ENCODE data around the gene PTCD2.
A peak's percentile ranks its signal among the peaks of the same experiment; 100 is the strongest.
"Not testable (repeated sequence)": the region's sequence is repeated elsewhere in the genome, so short reads cannot be mapped to it uniquely, and the experiment has no call there.

Gene PTCD2

GRCh38 chr5:72397836-72398235 lies 77.7 kb downstream of the PTCD2 start:
- Histone ChIP-seq H3K4me3 (ENCODE audit: low read depth, low read length, poor library complexity, severe bottlenecking) (no peak overlapping the region), H3K9me2 (ENCODE audit: low read depth, low read length) (no peaks in the 10 kb centered on the region), H4K20me1 (ENCODE audit: insufficient read depth, low read length) (no peaks in the 10 kb centered on the region), H3K4me1 (ENCODE audit: insufficient read depth, low read length, severe bottlenecking) (no peaks in the 10 kb centered on the region), H3K4me2 (ENCODE audit: low read length) (no peak overlapping the region), H3K27ac (ENCODE audit: low read depth, low read length, poor library complexity, severe bottlenecking) (no peak overlapping the region), H3K9ac (ENCODE audit: low read length) (no peak overlapping the region), H3K36me3 (ENCODE audit: insufficient read depth, low read length) (no peaks in the 10 kb centered on the region), H3F3A (ENCODE audit: insufficient read depth, low read length) (no peaks in the 10 kb centered on the region), H2AFZ (ENCODE audit: low read length) (no peak overlapping the region), H3K27me3 (ENCODE audit: insufficient read depth, low read length) (no peaks in the 10 kb centered on the region; the same call in 1 of the 2 replicates), H3K79me2 (ENCODE audit: insufficient read depth, low read length) (no peaks in the 10 kb centered on the region), H3K9me3 (ENCODE audit: low read length) (no peaks in the 10 kb centered on the region)
- TF ChIP-seq EZH2 (IDR thresholded peaks at IDR 0.05; ENCODE audit: borderline replicate concordance, low read length) = no peak

GRCh38 chr5:72400950-72401349 lies 80.8 kb downstream of the PTCD2 start:
- no peak for TF ChIP-seq CTCF (IDR thresholded peaks at IDR 0.05; ENCODE audit: low read length)
- Histone ChIP-seq H3K36me3 (ENCODE audit: insufficient read depth, low read length) (no peaks in the 10 kb centered on the region), H3K4me3 (ENCODE audit: low read depth, low read length, poor library complexity, severe bottlenecking) (no peak overlapping the region), H3K27ac (ENCODE audit: low read depth, low read length, poor library complexity, severe bottlenecking) (no peak overlapping the region), H3K9ac (ENCODE audit: low read length) (no peak overlapping the region), H3K4me1 (ENCODE audit: insufficient read depth, low read length, severe bottlenecking) (no peaks in the 10 kb centered on the region), H3K79me2 (ENCODE audit: insufficient read depth, low read length) (no peaks in the 10 kb centered on the region), H3K9me2 (ENCODE audit: low read depth, low read length) (no peaks in the 10 kb centered on the region), H3K9me3 (ENCODE audit: low read length) (no peaks in the 10 kb centered on the region), H2AFZ (ENCODE audit: low read length) (no peak overlapping the region), H3K4me2 (ENCODE audit: low read length) (no peak overlapping the region), H3K27me3 (ENCODE audit: insufficient read depth, low read length) (no peaks in the 10 kb centered on the region), H4K20me1 (ENCODE audit: insufficient read depth, low read length) (no peaks in the 10 kb centered on the region), H3F3A (ENCODE audit: insufficient read depth, low read length) (no peaks in the 10 kb centered on the region)

GRCh38 chr5:72402381-72402890 lies 82.3 kb downstream of the PTCD2 start:
- no peaks in the 10 kb centered on the region for H3K79me2 ChIP-seq (ENCODE audit: insufficient read depth, low read length)
- no peaks in the 10 kb centered on the region for H3K27me3 ChIP-seq (ENCODE audit: insufficient read depth, low read length)
- no peaks in the 10 kb centered on the region for H3K4me1 ChIP-seq (ENCODE audit: insufficient read depth, low read length, severe bottlenecking)
- no peak overlapping the region for H3K4me2 ChIP-seq (ENCODE audit: low read length)
- H3K36me3 ChIP-seq (ENCODE audit: insufficient read depth, low read length) = no peaks in the 10 kb centered on the region
- H2AFZ ChIP-seq (ENCODE audit: low read length) = no peak overlapping the region
- no peaks in the 10 kb centered on the region for H3F3A ChIP-seq (ENCODE audit: insufficient read depth, low read length)
- no peak overlapping the region for H3K9ac ChIP-seq (ENCODE audit: low read length)
- H3K4me3 ChIP-seq (ENCODE audit: low read depth, low read length, poor library complexity, severe bottlenecking) = no peak overlapping the region
- H4K20me1 ChIP-seq (ENCODE audit: insufficient read depth, low read length) = no peaks in the 10 kb centered on the region
- H3K9me2 ChIP-seq (ENCODE audit: low read depth, low read length) = no peaks in the 10 kb centered on the region
- TF ChIP-seq CTCF (IDR thresholded peaks at IDR 0.05; ENCODE audit: low read length) (no peak), EZH2 (IDR thresholded peaks at IDR 0.05; ENCODE audit: borderline replicate concordance, low read length) (no peak)
- no peak overlapping the region for H3K27ac ChIP-seq (ENCODE audit: low read depth, low read length, poor library complexity, severe bottlenecking)
- H3K9me3 ChIP-seq (ENCODE audit: low read length) = no peaks in the 10 kb centered on the region

GRCh38 chr5:72402959-72403628 lies 82.9 kb downstream of the PTCD2 start:
- Histone ChIP-seq H3K4me2 (ENCODE audit: low read length) (no peak overlapping the region), H3K9ac (ENCODE audit: low read length) (no peak overlapping the region), H4K20me1 (ENCODE audit: insufficient read depth, low read length) (no peaks in the 10 kb centered on the region), H3F3A (ENCODE audit: insufficient read depth, low read length) (no peaks in the 10 kb centered on the region), H3K27me3 (ENCODE audit: insufficient read depth, low read length) (no peaks in the 10 kb centered on the region), H3K9me2 (ENCODE audit: low read depth, low read length) (no peaks in the 10 kb centered on the region), H3K79me2 (ENCODE audit: insufficient read depth, low read length) (no peaks in the 10 kb centered on the region), H3K9me3 (ENCODE audit: low read length) (no peaks in the 10 kb centered on the region), H3K4me3 (ENCODE audit: low read depth, low read length, poor library complexity, severe bottlenecking) (no peak overlapping the region), H3K27ac (ENCODE audit: low read depth, low read length, poor library complexity, severe bottlenecking) (no peak overlapping the region), H2AFZ (ENCODE audit: low read length) (no peak overlapping the region), H3K4me1 (ENCODE audit: insufficient read depth, low read length, severe bottlenecking) (no peaks in the 10 kb centered on the region), H3K36me3 (ENCODE audit: insufficient read depth, low read length) (no peaks in the 10 kb centered on the region)
- TF ChIP-seq CTCF (IDR thresholded peaks at IDR 0.05; ENCODE audit: low read length) (peak; percentile 56), EZH2 (IDR thresholded peaks at IDR 0.05; ENCODE audit: borderline replicate concordance, low read length) (no peak)

- H3K4me3 ChIP-seq (ENCODE audit: low read depth, low read length, poor library complexity, severe bottlenecking); H3K79me2 ChIP-seq (ENCODE audit: insufficient read depth, low read length); H2AFZ ChIP-seq (ENCODE audit: low read length); H3F3A ChIP-seq (ENCODE audit: insufficient read depth, low read length); H3K27ac ChIP-seq (ENCODE audit: low read depth, low read length, poor library complexity, severe bottlenecking); H3K4me1 ChIP-seq (ENCODE audit: insufficient read depth, low read length, severe bottlenecking); H3K9me2 ChIP-seq (ENCODE audit: low read depth, low read length); H3K4me2 ChIP-seq (ENCODE audit: low read length); H3K9me3 ChIP-seq (ENCODE audit: low read length); H3K36me3 ChIP-seq (ENCODE audit: insufficient read depth, low read length); H4K20me1 ChIP-seq (ENCODE audit: insufficient read depth, low read length); H3K27me3 ChIP-seq (ENCODE audit: insufficient read depth, low read length); H3K9ac ChIP-seq (ENCODE audit: low read length): not testable (repeated sequence)
Measured at GRCh38 chr5:72404771-72405170, 84.6 kb downstream of the PTCD2 start.

Data from OCI-LY1 (cell line).